ENCODE results near the gene CASR.

DNA sequence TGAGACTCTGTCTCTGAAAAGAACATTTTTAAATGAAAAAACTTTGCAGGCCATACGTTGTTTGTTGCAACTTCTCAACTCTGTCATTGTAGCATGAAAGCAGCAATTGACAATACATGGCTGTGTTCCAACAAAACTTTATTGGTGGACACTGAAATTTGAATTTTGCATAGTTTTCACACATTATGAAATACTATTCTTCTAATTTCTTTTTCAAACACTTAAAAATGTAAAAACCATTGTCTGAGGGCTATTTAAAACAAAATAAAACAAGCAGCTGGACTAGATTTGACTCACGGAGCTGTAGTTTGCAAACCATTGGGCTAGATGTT lies 123.1 kb downstream of the CASR start:
- TF ChIP-seq EZH2phosphoT487 (IDR thresholded peaks at IDR 0.05; ENCODE audit: borderline replicate concordance, low read depth, low read length), result no peak
- TF ChIP-seq, protein P1, sequence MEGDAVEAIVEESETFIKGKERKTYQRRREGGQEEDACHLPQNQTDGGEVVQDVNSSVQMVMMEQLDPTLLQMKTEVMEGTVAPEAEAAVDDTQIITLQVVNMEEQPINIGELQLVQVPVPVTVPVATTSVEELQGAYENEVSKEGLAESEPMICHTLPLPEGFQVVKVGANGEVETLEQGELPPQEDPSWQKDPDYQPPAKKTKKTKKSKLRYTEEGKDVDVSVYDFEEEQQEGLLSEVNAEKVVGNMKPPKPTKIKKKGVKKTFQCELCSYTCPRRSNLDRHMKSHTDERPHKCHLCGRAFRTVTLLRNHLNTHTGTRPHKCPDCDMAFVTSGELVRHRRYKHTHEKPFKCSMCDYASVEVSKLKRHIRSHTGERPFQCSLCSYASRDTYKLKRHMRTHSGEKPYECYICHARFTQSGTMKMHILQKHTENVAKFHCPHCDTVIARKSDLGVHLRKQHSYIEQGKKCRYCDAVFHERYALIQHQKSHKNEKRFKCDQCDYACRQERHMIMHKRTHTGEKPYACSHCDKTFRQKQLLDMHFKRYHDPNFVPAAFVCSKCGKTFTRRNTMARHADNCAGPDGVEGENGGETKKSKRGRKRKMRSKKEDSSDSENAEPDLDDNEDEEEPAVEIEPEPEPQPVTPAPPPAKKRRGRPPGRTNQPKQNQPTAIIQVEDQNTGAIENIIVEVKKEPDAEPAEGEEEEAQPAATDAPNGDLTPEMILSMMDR (conservative IDR thresholded peaks at IDR 0.05; ENCODE audit: low read length), result no peak
